Effector CD4-positive, alpha-beta T cell (primary cell): Measurements from ENCODE around the gene GNG13. TPM values are rescaled to one million over a fixed set of nuclear protein-coding genes. Genes with fewer than 3 reads are reported as not detected.
"Not testable (repeated sequence)": the region's sequence is repeated elsewhere in the genome, so short reads cannot be mapped to it uniquely, and the experiment has no call there.

Source experiments
- DNase-seq: peaks from one replicate; pipeline ENCODE4 v3.0.0-alpha.2; 2020
- total RNA-seq: gene quantifications from one replicate; lab custom pipeline; 2026; lab: John Stamatoyannopoulos, UW

The GNG13 gene, protein sequence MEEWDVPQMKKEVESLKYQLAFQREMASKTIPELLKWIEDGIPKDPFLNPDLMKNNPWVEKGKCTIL
- not detected for total RNA-seq

DNA sequence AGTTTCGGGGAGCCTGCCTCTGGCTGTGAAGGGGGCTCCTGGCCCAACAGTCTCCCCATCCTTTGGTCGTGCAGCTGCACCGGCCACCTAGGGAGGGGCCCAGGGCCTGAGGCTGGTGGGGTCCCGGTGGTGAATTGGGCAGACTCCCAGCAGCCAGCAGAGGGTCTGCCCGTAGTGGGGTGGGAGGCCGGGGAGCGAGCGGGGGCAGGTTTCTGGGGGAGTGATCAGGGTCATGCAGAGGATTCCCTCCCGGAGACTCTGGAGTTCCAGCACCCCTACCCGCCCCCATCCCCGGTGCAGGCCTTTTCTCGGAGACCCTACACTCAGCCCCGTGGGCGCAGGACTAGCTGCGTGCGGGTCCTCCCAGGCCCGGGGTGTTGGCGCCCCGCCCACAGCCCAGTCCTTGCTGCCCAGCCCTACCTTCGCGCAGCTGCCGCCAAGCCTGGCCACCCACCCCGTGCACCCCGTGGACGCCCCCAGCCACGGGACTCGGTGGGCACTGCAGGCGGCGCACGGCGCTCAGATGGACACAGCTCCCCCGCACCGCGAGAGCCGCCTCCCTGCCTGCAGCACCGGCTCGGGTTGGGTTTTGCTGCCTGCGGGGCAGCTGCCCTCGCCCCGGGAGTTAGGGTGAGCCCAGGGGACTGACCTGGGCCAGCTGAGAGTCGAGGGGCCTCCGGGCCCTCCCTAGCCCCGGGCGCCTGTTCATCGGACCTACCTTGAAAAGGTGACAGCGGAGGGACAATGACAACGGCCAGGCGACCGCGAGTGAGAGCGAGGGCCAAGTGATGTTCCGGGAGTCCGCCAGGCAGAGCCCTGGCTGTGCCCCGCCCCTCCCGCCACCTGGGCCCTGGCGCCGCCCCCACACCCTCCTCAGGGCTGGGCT, at the start of gene GNG13:
Gene GNG13, minus strand, starts transcription at position 787 of the 886 bp plus-strand sequence. CDS start 1,657 bp downstream, outside the sequence.
- DNase-seq, result no peak

DNA sequence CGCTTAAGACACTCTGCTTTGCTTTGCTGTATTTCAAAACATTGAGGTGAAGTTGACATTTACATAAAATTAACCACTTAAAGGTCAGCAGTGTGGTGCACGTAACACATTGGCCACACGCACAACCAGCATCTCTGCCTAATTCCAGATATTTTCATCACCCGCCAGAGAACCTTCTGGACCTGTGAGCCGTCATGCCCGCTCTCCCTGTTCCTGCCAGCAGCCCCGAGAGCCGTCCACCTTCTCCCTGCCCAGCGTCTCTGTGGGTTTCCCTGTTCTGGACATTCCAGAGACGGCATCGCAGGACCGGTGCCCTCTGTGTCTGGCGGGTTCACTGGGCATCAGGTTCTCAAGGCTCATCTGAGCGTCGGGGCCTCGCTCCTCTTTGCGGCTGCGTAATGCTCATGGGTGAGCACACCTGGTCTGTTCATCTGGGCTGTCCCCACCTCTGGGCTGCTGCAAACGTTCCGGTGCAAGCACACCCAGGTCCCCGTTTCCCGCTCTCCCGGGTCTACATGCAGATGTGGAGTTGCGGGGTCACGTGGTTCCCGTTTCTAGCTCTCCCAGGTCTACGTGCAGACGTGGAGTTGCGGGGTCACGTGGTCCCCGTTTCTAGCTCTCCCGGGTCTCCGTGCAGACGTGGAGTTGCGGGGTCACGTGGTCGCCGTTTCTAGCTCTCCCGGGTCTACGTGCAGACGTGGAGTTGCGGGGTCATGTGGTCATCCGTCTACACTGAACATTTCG, 48.1 kb upstream of the GNG13 start:
- DNase-seq, result no peak

DNA sequence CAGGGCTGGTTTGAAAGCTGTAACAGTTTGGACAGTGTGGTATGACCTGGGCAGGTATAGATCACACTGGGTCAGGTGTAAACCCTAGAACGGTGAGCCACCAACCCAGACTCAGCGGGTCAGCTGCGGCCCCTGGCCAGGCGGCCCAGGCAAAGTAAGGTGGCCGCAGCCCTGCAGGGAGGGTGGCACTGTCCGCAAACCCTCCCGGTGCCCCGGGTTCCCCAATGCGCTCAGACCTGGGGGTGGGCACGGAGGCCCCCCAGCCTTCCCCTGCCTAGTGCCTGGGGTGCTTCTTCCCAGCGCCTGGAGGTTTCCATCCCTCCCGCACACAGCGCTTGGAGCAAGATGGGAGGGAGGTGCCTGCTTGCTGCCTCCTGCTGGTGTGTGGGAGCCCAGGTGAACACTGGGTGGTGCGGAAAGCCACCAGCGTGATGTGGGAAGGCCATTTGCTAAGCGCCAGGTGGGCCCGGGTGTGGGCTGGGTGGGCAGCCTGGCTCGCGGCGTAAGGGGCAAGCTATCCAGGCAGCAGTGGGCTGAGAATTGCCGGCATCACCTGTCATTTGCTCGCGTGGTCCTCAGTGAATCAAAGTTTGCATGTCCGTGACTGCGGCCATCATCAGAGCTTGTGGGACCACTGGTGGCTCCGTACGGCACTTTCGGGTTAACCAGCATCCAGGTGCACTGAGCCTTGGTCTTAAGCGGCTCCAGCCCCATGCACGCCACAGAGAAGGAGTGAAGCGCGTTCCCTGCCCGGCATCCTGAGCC, 47.3 kb upstream of the GNG13 start:
- DNase-seq, result no peak

DNA sequence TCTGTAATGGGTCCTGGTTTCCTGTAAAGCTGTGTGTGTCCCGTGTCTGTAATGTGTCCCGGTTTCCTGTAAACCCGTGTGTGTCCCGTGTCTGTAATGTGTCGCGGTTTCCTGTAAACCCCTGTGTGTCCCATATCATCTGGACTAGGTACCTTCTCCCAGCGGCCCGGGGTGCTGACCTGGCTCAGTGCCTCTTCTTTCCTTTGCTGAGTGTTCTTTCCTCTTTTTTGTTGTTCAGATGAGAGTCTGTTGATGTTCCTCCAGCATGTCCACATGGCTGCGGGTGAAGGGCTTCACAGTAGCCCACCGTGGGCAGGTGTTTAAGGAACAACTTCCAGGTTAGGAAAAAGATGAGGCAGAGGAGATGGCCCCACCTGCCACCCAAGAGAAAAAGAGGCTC, 46.6 kb upstream of the GNG13 start:
- no peak for DNase-seq

DNA sequence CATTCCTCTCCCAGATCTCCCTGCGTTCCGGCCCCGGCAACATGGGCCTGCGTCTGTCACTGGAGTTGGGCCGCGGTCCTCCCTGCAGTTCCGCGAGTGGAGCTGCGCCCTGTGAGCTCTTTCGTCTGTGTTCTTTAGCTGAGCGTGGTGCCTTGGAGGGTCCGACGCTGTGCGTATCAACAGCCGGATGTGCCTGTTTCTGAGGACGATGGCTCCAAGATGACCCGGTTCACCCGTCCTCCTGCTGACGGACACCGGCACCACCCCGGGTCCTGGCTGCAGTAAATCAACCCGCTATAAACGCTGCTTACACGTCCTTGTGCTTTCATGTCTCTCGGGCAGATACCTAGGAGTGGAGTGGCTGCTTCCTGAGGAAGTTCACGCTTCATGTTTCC, 44.8 kb upstream of the GNG13 start:
- DNase-seq, result no peak

DNA sequence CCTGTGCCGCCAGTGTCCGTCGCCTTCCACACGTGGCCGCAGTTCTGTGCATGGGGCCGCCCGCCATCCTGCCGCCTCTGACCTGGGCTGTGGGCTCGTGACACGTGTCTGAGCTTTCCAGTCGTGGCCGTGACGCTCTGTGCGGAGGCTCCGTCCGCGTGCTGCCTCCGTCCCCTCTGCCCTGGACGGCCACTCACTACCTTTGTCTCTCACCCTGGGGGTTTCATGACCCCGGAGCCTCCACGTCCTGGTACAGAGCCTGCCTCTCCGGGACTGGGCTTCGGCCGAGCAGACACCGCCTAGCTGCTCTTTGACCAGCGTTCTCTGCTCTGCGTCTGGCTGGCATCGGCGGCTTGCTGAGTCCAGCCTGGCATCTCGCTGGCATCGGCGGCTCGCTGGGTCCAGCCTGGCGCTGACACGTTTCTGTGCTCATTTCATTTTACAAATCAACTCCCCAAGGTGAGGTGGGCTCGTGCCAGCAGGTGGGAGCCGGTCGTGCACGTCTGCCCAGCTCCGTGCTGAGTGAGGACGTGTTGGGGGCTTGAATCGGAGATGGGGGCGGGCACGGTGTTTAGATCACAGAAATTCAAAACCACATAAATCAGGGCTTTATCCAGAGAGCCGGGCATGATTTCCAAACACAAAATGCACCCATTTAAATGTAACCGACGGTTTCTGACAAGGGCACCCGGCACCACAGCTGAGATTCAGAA, 44.3 kb upstream of the GNG13 start:
- DNase-seq, result no peak

DNA sequence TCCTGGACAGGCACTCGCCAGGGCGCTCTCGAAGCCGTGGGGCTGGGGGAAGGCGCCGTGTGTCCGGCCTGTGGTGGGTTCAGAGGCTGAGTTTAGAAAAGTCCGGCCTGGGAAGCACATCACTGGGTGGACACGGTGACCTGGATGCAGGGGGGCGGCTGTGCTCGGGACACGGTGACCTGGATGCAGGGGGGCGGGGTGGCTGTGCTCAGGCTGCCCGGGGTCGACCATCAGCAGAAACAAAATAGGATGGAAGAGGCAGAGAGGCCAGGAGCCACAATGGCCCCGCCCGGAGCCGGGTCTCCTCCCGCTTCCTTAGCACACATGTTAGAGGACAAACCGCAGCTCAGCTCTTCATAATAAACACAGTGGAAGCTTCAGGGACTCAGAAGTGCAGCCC, 43.2 kb upstream of the GNG13 start:
- no peak for DNase-seq

DNA sequence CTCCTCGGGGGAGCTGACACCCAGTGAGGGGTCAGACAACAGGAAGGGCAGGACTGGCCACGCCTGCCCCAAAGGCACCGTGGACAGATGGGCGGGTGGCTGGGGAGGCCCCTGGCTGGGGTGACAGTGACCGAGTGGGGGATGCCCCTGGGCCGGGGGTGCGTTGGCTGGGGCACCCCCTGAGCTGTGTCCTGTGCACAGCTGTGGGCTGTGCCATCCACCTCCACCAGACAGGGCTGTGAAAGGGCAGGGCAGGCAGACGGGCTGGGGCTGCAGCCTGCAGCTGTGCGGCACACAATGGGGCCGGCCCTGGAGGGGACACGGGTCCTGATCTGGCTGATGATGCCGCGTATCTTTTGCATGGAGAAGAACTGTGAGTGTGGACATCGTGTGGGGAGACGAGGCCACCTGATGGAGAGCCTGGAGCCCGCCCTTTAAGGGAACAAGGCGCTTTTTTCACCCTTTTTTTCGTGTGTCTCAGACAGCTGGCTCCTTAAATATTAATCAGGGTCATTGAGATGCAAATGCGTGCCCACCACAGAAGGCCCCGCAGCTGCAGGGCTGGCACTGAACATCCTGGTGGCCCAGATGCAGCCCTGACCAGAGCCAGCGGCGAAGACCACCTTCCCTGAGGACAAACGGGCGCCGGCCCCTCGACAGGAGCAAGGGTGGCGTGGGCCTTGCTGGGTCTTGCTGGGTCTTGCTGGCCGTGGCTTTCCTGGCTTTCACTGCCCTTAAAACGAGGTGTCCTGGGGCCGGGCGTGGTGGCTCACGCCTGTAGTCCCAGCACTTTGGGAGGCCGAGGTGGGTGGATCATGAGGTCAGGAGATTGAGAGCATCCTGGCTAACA, 42.4 kb upstream of the GNG13 start:
- no peak for DNase-seq

DNA sequence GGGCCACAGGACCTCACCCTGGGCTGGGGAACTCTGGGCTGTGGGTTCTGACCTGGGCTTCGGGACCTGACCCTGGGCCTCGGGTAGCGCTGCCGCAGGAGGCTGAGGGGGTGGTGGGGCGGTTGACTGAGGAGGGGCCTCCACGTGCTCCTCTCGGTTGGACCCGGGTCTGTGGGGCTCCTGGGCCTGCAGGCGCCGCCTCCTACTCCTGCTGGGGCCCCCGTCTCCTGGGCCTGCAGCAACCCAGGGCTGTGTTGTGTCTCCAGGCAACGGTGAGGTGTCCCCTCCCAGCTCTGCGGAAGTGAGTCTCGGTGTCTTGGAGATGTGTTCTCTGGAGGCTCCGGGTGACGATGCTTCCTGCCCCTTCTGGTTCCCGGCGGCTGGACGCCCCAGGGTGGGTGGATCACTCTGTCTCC, 41.5 kb upstream of the GNG13 start:
- no peak for DNase-seq

DNA sequence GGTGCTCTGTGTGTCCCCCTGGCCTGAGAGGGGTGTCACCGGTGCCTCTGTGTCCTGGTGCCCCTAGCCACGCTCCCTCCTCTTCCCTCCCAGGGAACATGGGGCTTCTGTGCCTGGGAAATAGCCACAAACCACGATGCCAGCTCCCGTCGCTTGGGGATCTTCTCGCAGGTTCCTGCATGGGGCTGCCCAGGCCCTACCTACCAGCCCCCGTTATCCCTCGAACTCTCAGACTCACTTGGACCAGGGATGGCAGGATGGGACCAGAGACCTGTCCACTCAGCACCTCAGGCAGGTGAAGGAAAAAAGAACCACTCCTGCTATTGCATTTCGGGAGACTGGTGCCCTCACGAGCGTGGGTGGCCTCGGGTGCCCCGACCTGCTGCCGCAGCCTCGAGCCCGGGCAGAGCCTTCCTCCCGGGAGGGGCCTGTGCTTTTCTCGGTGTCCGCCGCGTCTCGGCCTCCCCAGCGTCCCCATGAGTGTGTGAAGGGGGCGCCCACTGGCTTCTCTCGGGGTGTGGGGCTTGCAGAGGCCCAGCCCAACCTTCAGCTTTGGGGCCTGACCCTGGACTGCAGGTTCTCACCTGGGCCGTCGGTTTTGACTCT, 41.0 kb upstream of the GNG13 start:
- no peak for DNase-seq

DNA sequence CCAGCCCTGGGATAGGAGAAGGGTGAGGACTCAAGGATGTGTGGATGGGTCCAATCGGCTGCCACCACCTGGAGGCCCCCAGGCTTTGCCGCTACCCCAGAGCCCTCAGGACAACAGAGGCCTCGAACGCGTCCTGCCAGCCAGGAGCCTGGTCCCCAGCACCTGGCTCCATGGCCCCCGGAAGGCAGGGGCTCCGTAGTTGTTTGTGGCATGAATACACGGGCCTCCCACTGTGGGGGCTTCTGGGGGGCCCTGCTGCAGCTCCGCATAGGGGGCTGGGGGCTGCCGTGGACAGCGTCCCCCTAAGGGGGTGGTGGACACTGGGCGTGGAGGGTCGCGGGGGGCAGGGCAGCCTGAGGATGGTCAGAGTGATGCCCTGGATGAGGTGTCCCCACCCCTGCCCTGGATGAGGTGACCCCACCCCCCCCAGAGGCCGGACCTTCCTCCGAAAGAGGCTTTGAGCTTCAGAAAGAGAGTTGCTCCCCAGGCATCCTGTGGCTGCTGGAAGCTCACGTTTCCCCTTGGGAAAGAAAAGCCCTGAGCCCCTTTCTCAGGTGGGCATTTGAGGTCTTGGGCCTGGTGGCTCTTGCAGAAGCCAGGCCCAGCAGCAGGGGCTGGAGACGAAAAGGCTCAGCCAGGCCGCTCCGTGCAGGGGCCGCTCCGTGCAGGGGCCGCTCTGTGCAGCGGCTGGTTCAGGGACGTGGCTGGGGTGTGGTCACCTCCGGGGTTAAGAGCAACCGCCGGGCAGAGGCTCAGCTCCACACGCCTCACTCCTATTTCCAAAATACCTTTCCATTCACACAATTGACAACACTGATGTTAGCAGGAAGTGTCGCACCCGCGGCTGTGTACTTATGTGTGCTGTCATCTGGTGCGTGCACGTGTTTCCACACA, 40.3 kb upstream of the GNG13 start:
- DNase-seq, result no peak

DNA sequence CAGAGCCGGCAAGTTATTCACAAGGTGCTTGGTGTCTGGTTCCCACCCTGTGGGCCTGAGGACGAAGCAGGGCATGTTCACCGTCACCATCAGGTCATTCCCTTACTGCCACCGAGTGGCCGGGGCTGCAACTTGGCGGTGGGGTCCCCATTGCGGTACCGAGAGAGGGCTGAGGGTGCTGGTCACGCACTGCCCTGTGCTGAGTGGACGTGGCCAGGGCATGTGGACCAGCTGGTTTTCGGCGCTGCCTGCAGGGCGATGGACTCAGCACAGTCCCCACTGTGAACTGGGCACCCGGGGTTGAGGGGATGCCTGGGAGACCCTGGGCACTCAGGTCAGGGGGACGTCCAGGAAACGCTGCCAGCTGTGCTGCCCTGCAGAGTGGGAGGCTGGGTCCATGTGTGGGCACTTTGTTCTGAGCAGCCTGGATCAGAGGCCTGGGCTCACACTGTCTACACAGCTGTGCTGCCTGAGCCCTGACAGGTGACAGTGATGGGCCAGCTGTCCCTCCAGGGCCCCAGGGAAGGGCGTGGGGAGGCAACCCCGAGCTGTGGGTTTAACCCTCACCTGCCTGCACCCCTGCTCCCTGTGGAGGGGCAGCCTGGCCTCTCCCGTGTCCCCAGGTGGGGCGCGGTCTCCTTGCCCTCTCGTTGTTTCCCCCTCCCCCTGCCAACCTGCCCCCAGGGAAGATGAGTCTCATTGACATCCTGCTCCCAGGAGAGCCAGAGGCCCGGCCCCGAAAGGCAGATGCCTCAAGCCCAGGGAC, 39.3 kb upstream of the GNG13 start:
- DNase-seq, result no peak

DNA sequence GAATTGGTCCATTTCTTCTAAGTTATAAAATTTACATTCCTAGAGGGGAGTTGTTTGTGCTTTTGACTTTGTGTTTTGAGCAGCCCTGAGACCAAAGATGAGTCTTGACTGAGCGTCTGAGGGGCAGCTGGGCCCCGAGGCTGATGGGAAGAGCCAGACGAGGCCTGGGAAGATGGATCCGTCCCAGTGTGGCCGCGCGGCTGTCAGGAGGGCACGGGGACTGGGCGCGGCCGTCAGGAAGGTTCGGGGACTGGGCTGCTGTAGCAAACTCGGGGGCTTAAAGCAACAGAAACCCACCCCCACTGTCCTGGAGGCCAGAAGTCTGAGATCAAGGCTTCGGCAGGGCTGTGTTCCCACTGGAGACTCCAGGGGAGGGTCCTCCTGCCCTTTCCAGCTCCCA, 38.2 kb upstream of the GNG13 start:
- DNase-seq, result no peak

DNA sequence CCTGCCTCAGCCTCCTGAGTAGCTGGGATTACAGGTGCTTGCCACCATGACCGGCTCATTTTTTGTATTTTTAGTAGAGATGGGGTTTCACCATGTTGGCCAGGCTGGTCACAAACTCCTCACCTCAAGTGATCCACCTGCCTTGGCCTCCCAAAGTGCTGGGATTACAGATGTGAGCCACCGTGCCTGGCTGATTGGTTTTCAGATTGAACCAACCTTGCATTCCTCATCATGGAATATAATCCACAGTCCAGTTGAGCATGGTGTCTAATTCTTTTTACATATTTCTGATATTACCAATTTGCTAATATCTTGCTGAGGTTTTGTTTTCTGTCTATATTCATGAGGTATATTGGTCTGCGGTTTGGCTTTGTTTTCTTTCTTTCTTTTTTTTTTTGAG, 36.3 kb upstream of the GNG13 start:
- not testable (repeated sequence) for DNase-seq

DNA sequence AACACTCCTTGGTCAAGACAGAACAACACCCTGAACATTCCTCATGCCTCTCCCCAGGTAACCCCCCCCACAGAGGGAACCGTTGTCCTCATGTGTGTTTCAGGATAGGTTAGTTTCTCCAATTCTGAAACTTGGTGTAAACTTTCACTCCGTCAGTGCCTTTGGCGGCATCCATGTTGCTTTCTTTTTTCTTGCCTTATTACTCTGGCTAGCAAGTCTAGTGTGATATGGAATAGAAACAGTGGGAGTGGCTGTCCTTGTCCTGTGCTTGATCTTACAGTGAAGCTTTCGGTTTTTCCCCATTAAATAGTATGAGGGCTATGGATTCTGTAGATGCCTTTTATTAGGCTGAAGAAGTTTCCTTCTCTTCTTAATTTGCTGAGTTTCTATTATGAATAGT, 35.7 kb upstream of the GNG13 start:
- DNase-seq, result no peak

DNA sequence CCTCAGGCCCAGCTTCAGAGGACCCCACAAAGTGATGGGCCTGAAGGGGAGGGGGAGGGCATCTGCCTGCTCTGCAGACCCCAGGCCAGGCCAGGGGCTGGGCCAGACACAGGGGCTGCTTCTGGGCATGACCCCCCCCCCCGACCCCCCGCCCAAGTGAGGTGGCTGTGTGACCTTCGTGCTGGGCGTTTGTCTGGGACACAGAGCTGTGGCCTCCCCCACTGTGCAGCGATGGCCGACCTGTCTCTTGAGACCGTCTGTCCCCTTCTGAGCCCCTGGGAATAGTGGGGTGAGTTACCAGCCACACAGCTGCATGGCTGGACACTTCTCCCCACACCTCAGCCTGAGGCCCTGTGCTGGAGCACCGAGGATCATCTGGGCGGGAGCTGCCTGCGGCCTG, 34.8 kb upstream of the GNG13 start:
- DNase-seq, result no peak

DNA sequence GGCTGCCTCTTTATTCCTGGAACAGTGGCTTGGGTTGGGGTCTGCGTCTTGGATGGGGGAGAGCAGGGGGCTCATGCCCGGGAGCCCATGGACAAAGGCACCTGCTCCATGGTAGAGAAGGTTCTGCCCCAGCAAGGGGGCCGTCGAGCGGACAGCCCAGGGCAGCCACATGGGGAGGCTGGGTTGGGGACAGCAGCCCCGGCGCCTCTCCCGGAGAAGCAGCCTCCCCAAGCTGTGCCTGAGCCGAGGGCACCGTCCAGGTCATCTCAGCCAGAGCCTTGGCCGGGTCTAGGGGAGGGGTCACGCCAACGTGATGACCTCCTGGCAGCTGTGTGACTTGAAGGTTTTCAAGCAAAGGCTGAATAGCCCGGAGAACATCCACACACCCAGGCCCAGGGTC, 32.9 kb upstream of the GNG13 start:
- no peak for DNase-seq

DNA sequence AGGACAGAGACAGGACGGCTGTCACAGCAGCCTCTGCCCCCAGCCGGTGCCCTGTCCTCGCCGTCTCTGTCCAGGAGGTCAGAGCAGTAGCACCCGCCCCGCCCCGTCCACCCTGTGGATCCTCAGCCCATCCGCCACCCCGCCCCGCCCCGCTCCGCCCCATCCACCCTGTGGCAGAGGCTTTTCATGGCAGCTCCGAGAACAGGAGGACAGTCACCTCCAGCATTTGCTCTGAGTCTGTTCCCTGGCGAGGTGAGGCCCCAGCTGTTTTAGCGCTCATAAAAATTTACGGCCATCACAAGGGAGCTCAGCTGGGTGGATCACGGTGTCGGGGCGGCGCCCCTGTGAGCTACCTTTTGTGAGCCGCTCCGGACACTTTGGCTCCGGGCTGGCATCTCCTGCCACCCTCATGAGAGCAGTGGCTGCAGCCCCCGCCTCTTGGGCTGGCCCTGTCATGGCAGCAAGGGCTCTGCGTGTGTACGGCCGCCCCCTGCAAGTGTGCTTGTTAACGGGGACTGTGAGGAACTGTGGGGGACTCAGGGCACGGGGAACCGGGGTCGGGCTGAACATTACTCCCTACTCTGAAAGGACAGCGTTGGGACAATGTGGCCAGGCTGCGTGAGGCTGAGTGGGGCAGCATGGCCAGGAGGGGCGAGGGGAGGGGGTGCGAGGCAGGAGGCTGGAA, 32.3 kb upstream of the GNG13 start:
- DNase-seq, result no peak
